Vagina (tissue), 2 donors: ENCODE measurements around the gene EREG. TPM values are rescaled to one million over a fixed set of nuclear protein-coding genes. Genes with fewer than 3 reads are reported as not detected.

Experiments used
- DNase-seq, 2 donors: peaks; one replicate each; pipeline ENCODE4 v3.0.0-alpha.2; 2017; ENCODE audit errors: extremely low spot score in 2 of 2
- H3K27ac ChIP-seq: fragments of 200-600 bp; sonication (generic); one replicate; pipeline ENCODE4 v1.5.1; 2019
- H3K27me3 ChIP-seq: fragments of 200-600 bp; sonication (generic); one replicate; pipeline ENCODE4 v1.5.1; 2019
- H3K36me3 ChIP-seq, 2 donors: fragments of 200-600 bp; sonication (generic); one replicate each; pipeline ENCODE4 v1.5.1; 2017 to 2019
- H3K4me1 ChIP-seq: fragments of 200-600 bp; sonication (generic); one replicate; pipeline ENCODE4 v1.5.1; 2019
- H3K4me3 ChIP-seq, 2 donors: fragments of 200-600 bp; sonication (generic); 1 replicate in 1 of 2; 2 replicates in 1 of 2; pipeline ENCODE4 v1.5.1; 2016 to 2019
- H3K9me3 ChIP-seq: fragments of 200-600 bp; sonication (generic); one replicate; pipeline ENCODE4 v1.5.1; 2019
- POLR2A ChIP-seq, 2 donors: fragments of 450-650 bp; IDR thresholded peaks; one replicate each; pipeline ENCODE4 v1.6.1; 2017; ENCODE audit warnings: antibody characterized with exemption in 2 of 2, mild to moderate bottlenecking in 2 of 2, moderate library complexity in 2 of 2
- POLR2AphosphoS5 ChIP-seq, 2 donors: sonication (generic); formaldehyde crosslinking; IDR thresholded peaks; one replicate each; pipeline ENCODE4 v1.9.0; 2017; ENCODE audit warnings: antibody characterized with exemption in 2 of 2, mild to moderate bottlenecking in 2 of 2, low read depth in 1 of 2; ENCODE audit not compliant: insufficient read depth in 1 of 2
- intact Hi-C: fragments of 100-400 bp; cut with DNase I; formaldehyde crosslinking; loops from one replicate; pipeline ENCODE4 v1.15.1; 2023
- total RNA-seq: library from RNA; depleted of rRNA; stranded (reverse); fragments of >200 nt; gene quantifications from one replicate; pipeline ENCODE4 v1.2.3, GENCODE V29; 2016
- TF ChIP-seq, protein P1 (sequence below), 3 experiments: fragments of 450-650 bp in 2 of 3; fragments of 200-600 bp in 1 of 3; sonication (generic) in 1 of 3; IDR thresholded peaks; one replicate each; pipeline ENCODE4 v1.5.1; 2017 to 2019; ENCODE audit warnings: antibody characterized with exemption in 3 of 3, mild to moderate bottlenecking in 2 of 3, moderate library complexity in 2 of 3

EREG gene
- total RNA-seq, 1 donor from 2014 or later = 1.2 TPM

DNA sequence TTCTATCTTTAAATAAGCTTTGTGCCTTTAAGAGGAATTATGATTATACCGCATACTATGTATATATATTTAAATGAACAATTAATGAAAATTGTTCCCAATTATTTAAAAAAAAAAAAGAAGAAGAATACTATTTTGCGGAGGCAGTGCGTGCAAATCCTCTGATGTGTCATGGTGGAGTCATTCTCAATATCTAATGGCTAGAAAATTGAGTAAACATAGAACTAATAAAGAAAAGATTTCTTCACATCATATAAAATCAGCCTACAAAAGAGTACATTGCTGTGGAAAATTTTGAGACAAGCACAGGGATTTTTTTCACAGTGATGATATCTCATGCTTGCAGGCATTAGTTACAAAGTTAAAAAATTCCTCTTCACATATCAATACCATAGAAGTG lies 2.6 kb upstream of the EREG start:
- Histone ChIP-seq H3K4me1 (peaks cover 16% of the 10 kb centered on the region), H3K27me3 (no peaks in the 10 kb centered on the region), H3K4me3 (no peak overlapping the region), H3K36me3 (no peaks in the 10 kb centered on the region), H3K9me3 (no peaks in the 10 kb centered on the region), H3K27ac (no peak overlapping the region)
- intact Hi-C loops = no loop called here
- DNase-seq = no peak
- TF ChIP-seq POLR2A (IDR thresholded peaks at IDR 0.05) (no peak), POLR2AphosphoS5 (IDR thresholded peaks at IDR 0.05; ENCODE audit: insufficient read depth in 1 of 2, low read depth in 1 of 2) (no peak)
- TF ChIP-seq, protein P1, sequence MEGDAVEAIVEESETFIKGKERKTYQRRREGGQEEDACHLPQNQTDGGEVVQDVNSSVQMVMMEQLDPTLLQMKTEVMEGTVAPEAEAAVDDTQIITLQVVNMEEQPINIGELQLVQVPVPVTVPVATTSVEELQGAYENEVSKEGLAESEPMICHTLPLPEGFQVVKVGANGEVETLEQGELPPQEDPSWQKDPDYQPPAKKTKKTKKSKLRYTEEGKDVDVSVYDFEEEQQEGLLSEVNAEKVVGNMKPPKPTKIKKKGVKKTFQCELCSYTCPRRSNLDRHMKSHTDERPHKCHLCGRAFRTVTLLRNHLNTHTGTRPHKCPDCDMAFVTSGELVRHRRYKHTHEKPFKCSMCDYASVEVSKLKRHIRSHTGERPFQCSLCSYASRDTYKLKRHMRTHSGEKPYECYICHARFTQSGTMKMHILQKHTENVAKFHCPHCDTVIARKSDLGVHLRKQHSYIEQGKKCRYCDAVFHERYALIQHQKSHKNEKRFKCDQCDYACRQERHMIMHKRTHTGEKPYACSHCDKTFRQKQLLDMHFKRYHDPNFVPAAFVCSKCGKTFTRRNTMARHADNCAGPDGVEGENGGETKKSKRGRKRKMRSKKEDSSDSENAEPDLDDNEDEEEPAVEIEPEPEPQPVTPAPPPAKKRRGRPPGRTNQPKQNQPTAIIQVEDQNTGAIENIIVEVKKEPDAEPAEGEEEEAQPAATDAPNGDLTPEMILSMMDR (IDR thresholded peaks at IDR 0.05) = no peak

DNA sequence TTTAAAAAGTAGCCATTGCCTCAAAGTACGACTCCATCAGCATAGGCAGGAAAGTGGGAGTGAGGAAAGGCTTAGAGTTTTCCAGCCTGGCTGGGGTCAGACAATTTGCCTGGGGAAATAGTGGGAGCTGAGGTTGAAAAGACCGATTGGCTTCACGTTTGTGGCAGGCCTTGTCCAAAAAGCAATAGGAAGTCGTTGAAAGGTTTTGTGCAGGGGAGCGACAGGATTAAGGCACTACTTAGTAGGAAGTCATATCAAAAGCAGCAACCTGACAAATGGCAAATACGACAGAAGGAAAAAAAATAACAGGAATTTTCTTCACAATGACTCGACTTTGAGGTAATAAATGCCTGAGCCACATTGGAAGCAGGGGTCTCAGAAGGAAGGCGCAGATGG lies 691 bp upstream of the EREG start:
- H3K4me3 ChIP-seq = peak overlapping the region; percentile 25 to 40
- H3K27me3 ChIP-seq = no peaks in the 10 kb centered on the region

DNA sequence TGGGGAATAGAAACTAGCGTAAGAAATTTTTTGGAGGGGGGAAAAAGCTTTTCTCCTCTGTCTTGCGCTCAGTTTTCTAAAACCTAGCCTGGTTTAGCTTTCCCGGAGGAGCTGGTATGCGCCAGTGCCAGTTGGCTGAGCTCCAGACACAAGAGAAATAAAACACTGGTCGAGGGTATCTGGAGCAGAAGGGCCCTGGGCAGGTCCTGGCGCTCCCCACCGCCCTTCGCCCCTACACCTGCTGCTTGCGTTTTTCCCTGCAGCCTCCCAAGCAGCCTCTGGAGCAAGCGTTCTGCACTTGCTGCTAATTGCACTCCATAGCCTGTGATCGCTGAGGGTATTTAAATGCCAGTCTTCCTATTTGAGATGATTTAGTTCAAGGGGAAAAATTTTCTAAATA lies 816 bp downstream of the EREG start:
- H3K27me3 ChIP-seq = no peaks in the 10 kb centered on the region
- no peaks in the 10 kb centered on the region for H3K9me3 ChIP-seq
- peak overlapping the region in 1 of 2 donors; percentile 40 for H3K4me3 ChIP-seq
- H3K36me3 ChIP-seq = no peaks in the 10 kb centered on the region
- peaks cover 16% of the 10 kb centered on the region for H3K4me1 ChIP-seq
- TF ChIP-seq, protein P1 (IDR thresholded peaks at IDR 0.05) = no peak
- TF ChIP-seq POLR2AphosphoS5 (IDR thresholded peaks at IDR 0.05; ENCODE audit: insufficient read depth in 1 of 2, low read depth in 1 of 2) = no peak
- TF ChIP-seq POLR2A (IDR thresholded peaks at IDR 0.05) = no peak
- no peak overlapping the region for H3K27ac ChIP-seq
- no peak for DNase-seq
- intact Hi-C loops = no loop called here

More for the DNA sequence above, 691 bp upstream of the EREG start:
- TF ChIP-seq POLR2AphosphoS5 (IDR thresholded peaks at IDR 0.05; ENCODE audit: insufficient read depth in 1 of 2, low read depth in 1 of 2) (no peak), POLR2A (IDR thresholded peaks at IDR 0.05) (no peak)
- TF ChIP-seq, protein P1 (IDR thresholded peaks at IDR 0.05) = no peak
- DNase-seq = no peak
- Histone ChIP-seq H3K36me3 (no peaks in the 10 kb centered on the region), H3K27ac (no peak overlapping the region), H3K4me1 (peaks cover 16% of the 10 kb centered on the region), H3K9me3 (no peaks in the 10 kb centered on the region)
- intact Hi-C loops = no loop called here

DNA sequence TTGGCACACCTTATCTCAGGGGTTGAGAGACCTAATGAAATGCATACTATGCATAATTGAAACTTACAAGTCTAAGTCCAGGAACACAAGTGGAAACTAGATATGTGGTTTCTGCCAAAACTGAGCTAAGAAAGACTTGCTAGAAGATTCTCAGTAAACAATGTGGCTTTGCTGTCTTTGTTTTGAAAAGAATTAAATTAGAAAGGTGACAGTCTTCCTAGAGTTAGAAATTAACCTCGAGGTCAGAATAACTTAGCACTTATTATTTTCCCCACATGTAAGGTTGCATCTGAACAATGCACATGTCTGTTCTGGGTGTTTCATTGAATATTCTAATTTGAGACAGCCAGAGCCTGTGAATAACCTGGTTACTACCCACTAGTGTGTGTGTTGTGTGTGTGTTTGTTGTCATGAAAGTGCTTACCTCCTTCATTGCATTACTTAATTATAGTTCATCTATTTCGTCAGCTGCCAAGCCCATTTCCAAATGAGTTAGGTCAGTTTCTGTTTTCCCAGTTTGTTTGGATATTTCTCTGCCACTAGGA lies 1.5 kb downstream of the EREG start:
- intact Hi-C loops = no loop called here
- Histone ChIP-seq H3K27ac (no peak overlapping the region), H3K36me3 (no peaks in the 10 kb centered on the region), H3K4me3 (no peak overlapping the region), H3K4me1 (peaks cover 16% of the 10 kb centered on the region), H3K9me3 (no peaks in the 10 kb centered on the region), H3K27me3 (no peaks in the 10 kb centered on the region)
- DNase-seq = no peak
- TF ChIP-seq POLR2A (IDR thresholded peaks at IDR 0.05) (no peak), POLR2AphosphoS5 (IDR thresholded peaks at IDR 0.05; ENCODE audit: insufficient read depth in 1 of 2, low read depth in 1 of 2) (no peak)
- TF ChIP-seq, protein P1 (IDR thresholded peaks at IDR 0.05) = no peak

DNA sequence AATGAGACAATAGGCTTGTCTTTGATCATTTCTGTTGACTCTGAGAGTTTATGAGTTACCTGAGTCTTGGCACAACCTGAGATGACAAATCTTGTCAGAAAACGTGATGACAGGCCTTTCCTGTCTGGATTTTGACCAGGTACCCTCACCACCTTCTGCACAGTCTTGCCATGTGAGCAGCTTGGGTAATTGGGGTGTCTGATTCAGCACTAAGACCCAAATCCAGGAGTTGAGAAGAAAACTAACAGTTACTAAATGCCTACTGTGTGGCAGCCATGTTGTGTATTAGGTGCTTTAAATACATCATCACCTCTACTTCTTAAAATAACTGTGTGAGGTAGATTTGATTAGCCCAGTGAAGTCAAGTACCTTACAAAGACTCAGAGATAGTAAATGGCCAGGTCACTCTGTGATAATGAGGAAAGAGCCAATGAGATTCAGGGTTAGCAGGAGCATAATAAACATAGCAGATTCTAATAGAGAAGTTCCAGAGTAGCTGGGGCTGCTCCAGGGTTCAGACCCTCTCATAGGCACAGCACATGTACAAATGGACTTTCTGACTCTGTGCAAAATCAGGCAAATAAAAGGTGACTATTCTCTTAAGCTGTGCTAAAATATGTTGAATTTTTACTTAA lies 2.8 kb downstream of the EREG start:
- H3K27me3 ChIP-seq = no peaks in the 10 kb centered on the region
- no peak overlapping the region for H3K27ac ChIP-seq
- H3K4me1 ChIP-seq = peaks cover 16% of the 10 kb centered on the region
- no peak for DNase-seq
- H3K4me3 ChIP-seq = no peak overlapping the region
- intact Hi-C loops = no loop called here
- TF ChIP-seq, protein P1 (IDR thresholded peaks at IDR 0.05) = no peak
- TF ChIP-seq POLR2A (IDR thresholded peaks at IDR 0.05) = no peak
- no peaks in the 10 kb centered on the region for H3K36me3 ChIP-seq
- H3K9me3 ChIP-seq = no peaks in the 10 kb centered on the region
